ENCODE data around the gene PBX2.
"Not testable (repeated sequence)": the region's sequence is repeated elsewhere in the genome, so short reads cannot be mapped to it uniquely, and the experiment has no call there.

PBX2 gene

DNA sequence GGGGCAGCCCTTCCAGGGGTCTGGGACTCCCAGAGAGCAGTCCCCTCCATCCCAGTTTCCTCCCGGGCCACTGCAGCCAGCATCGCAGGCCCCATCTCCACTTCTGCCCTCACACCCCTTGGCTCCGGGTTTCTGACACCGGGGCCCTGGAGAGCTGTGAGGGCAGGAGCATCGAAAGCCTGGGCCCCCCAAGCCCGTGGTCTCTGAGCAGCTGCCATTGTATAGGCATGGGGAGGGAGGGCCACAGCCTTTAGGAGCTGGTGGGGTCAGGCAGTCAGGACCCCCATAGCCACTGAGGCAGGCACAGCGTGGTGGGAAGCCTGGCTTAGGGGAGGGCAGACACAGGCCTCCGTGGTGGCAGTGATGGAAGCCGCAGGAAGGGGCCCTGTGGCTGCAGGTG is 12.2 kb upstream of the PBX2 start:
- no peak for DNase-seq

DNA sequence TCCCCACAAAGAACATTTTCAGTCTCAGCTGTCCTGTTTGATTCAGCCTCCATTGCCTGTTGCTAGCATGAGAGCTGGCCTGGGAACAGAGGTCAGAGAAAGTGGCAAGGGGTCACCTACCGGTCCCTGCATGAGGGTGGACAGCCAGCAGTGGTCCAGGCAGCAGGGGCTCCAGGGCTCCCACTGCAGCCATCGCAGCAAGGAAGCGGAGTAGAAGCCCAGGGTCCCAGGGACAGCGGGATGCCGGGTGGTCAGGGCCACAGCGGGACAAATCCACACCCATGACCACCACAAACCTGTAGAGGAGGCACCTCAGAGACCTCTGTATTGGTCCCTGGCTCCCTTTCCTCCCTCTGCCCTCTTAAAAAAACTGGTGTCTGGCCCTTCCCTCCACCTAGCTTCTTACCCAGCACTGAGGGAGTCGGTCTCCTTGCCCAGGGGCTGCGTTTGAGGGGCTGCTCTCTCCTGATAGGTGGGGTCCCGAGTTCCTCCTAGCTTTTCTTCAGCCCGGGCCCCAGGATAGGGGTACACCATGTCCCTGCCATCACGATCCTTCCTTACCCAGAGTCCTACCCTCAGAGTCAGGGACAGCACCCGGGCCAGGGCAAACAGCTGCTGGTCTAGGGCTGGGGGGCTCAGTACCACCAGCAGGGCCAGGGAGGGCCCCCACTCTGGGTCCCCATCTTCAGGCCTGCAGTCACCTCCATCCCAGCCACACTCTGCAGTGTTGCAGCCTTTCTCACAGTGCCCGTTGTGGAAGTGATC is 10.9 kb upstream of the PBX2 start:
- DNase-seq: no peak

DNA sequence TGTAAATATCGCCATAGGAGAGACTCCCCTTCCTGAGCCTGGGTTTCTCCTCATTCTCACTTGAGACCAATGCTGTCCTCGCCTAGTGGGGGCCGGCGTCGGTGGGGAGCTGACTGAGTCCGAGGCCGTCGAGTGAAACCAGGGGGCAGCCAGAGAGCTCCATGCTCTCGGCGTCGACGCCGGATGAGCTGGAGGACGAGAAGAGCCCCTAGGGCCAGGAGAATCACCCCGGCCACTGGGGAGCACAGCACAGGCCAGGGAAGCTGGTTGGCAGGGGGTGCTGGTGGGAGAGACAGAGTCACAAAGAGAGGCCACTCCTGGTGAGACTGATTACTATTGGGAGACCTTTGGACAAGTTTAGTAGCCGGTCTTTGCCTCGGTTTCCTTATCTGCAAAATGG is 8.9 kb upstream of the PBX2 start:
- no peak for DNase-seq

DNA sequence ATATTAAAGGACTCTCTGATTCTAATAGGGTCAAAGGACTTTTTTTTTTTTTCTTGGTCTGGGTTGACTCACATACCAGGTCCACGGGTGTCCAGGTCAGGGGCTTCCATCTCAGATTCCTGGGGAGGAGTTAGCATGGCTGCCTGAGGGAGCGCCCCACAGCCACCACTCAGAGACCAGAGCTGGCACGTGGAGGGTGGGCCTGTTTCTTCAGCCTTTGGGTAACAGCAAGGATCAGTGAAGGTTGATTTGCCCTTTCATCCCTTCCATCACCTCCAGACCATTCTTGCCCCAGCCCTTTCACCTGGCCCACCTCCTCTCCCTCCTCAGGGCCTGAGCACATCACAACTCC is 8.3 kb upstream of the PBX2 start:
- DNase-seq: no peak

DNA sequence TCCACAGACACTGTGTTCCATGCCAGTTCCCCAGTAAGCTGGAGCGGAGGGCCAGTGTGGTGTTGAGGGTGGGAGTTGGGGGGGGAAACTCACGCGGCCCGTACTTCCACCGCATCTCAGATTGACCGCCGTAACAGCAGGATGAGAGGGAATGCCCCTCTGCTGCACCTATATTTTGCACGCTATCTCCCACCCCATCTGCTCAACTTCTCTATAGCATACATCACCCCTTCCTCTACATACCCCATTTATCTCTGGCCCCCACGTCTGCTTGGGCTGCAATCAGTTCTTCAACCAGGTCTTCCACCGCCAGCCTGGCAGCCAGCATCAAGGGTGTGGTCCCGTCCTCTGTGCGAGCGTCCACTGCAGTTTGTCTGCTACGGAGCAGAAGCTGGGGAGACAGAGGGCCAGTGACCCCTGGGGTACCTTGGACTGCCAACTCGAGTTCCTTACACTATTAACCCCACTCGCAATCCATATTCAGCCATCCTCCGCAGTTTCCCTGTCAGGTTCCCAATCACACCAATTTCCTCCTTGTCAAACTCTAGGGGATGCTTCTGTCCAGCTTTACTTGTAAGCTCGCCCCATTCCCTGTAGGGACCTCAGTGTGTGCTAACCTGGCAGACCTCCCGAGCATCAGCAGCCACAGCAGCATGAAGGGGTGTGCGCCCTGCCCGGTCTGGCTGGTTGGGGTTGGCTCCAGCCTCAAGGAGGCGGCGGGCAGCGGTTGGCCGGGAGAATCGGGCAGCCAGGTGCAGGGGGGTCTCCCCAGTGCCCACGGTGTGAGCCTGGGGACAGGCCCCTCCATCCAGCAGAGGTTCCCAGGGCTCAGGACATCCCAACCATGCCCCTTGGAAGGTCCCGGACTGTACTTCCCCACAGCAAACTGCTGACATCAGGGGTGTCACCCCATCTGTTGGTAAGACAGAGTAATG is 6.9 kb upstream of the PBX2 start:
- no peak for DNase-seq

DNA sequence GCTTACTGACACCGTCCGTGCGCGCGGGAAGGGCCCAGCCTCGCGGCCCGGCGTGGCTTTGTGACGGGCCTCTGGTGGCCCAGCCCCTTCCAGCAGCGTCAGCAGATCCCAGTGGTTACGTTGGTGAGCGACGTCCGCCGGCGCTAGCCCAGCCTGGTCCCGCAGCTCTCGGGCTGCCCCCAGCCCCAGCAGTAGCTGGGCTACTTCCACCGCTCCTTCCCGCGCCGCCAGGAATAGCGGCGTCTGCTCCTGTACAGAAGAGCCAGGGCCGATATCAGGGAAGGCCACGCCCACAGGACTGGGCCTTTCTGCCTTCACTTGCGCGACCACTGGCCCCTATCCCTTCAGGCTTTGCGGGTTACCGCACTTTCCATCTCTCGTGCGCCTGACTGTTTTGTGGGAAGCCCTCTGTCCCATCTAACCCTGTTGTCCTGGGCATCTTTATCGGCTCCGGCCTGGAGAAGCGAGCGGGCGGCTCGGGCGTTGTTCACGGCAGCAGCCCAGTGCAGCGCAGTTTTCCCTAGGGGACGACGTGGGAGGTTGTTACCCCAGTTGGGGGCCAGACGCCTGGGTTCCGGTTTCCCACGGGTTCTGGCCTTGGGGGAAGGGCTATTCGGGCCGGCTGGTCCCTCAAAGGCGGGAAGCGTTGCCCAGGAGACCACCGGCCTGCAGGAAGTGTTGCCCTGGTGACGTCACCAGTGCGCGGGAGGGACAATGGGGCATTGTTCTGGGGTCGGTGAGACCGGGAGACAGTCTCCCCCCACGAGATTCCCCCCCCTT is 6.1 kb upstream of the PBX2 start:
- DNase-seq: peak; percentile 56 to 57

DNA sequence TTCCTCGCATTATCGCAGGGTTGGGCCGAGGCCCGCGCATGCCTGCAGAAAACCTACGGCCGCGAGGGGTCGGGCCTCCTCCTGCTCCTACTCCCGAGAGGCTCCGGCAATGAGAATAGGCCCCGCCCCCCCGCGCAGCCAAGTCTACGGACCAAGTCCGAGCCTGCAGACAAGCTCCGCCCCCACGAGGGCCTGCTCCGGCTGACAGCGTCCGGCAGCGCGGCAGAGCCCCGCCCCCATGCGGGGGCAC is 5.6 kb upstream of the PBX2 start:
- DNase-seq: peak; percentile 100

DNA sequence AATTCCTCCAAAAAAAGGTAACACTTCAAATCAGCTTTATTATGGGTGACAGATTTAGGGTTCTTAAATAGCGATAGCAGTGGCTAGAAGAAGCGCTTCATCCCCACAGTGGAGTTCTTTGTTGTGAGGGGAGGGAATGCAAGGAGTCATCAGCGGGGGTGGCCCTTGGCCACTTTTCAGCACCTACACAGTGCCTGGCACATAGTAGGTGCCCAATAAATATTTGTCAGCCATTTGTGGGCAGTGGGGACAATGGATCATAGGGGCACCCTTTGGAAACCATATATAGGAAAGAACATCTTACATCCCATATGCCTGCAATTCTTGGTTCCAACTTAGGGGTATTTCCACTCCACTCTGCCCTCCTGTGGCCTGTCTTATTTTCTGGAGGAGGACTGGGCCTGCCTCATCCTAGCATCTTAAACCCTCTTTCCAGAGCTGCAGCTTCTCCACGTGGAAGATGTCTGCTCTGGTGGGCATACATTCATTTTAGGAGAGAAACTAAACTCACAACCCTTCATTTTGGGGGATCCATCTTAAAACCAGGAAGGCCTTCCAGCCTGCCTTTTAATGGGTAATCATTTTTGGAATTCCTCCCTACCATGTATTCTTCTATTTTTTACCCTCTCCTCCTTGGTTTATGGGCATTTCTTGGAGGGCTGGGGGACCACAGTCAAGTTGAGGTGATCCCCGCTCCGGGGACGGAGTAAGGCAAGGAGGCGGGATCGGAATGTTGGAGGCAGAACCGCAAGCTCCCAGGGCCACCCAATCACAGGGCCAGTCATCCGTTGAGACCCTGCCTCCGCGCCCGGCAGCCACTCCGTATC is 5.0 kb upstream of the PBX2 start:
- no peak for DNase-seq

DNA sequence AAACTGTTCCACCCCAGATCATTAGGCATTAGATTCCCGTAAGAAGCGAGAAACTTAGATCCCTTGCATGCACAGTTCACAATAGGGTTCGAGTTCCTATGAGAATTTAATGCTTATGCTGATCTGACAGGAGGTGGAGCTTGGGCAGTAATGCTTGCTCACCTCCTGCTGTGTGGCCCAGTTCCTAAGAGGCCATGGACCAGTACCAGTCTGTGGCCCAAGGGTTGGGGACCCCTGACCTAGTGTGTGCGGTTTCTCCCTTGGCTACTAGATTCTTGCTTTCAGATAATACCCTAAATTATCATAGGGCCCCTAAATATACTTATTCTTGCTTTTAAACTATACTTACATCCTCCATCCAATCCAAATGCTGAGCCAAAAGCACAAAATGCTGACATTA is 4.4 kb upstream of the PBX2 start:
- DNase-seq: no peak

DNA sequence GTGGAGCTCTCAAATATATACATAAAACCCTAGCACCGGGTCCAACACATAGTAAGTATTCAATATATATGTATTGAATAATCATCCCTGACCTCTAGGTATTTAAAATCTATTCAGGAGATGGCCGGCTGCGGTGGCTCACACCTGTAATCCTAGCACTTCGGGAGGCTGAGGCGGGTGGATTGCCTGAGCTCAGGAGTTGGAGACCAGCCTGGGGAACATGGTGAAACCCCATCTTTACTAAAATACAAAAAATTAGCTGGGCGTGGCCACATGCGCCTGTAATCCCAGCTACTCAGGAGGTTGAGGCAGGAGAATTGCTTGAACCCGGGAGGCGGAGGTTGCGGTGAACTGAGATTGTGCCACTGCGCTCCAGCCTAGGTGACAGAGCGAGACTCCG is 3.1 kb upstream of the PBX2 start:
- DNase-seq: not testable (repeated sequence)

DNA sequence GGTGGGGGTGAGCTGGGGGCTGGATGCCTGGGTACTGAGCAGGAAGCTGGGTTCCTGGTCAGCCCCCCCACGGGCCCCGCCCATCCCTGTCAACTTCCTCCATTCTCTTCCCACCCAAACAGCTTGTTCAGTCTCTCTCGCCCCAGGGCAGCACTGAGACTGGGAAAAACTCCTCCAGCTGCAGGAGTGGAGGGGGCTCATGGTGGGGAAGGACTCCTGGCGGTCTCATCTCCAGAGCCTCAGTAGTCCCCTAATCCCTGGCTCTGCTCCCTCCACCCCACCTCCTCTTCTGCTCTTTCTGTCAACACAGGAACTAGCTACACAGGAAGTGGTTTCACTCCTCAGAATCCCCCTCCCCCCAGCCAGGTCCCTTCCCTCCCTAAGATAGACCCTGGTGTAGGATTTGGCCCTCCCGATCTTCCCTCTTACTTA is 2.6 kb upstream of the PBX2 start, which contains the start of gene GPSM3:
Gene GPSM3 (minus strand): TSS at position 36 of the 432 bp plus-strand sequence. CDS start 130 bp downstream, outside the sequence.
- no peak for DNase-seq

DNA sequence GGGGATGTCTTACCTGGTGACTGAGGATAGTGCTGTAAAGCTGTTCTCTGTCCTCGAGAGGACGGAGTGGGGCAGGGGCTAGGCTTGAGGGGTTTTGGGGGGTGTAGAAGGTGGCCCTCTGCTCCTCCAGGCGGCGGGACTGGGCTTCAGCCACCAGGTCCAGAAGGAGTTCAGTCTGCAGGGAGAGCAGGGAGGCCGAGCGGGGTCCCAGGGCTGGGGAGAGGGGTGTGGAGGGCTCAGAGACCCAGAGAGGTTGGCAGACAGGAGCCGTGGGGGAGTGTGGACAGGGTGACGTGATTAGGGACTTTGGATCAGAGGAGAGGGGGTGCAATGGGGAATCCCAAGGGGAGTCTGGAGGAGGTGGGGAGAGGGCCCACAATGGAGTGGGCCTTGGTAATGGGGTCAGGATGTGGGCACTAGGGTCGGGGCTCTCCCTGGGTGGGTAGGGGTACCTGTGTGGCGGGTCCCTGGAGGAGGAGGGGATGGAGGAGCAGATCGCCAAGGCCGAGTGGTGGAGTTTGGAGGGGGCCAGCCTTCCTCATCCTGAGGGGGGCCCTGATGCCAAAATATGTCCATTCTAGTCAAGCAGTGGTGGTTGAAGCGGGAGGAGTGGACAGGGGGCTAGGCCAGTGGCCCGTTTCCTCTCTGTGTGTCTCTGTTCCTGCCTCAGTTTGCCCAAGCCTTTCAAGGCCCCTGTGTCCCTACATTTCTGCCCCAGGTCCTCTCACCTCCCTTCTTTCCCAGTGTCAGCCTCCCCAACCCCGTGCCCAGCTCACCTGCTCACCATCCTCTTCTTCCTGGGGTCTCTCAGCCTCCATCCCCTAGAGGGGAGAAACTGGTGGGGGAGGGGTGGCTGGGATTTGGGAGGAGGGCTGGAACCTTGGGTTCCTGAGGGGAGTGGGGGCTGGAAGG is 1.9 kb upstream of the PBX2 start:
- DNase-seq: no peak

DNA sequence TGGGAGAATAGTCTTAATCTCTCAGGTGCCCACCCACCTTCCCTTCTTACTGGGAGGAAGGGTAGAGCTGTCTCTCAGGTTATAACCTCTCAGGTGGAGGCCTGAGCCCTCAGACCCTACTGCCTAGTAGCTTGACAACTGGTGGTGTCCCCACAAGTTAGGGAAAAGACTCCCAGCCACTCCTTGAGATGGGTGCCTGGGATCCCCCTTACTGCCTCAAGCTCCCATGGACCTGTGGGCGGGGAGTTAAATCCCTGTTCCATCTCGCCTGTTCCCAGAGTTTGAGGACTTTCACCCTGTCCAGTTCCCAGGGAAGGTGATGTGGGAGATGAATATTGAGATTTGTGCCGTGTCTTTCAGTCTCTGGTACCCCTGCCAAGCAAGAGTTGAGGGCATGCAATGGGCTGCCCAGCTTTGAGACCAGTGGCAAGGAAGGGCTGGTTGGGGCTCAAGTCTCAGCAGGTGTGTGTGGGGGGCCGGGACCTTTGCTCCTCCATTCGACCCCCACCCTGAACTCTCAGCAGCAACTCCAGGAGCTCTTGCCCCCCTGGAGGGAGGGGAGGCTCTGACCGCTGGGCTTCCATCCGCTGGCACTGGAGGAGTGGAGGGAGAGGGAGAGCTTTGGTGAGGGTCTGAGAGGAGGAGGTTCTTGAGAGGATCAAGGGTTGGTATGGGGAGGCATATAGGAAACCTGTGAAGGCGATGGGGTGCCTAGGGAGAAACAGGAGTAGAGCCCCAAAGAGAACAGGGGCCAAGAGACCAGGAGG is 1.1 kb upstream of the PBX2 start:
- no peak for DNase-seq

DNA sequence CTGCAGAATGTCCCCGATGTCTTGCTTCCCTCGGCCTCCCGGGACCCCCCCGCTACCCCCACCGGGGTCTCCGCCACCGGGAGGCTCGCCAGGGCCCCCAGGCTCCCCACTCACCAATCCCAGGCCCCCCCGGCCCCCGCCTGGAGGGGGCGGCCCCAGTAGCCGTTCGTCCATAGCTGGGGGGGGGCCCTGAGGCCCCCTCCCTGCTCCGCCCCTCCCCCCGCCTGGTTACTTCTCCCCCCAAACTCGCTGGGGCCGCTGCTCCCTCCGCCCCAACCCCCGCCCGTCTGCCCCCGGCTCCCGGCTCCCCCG is 304 bp downstream of the PBX2 start:
- no peak for DNase-seq

DNA sequence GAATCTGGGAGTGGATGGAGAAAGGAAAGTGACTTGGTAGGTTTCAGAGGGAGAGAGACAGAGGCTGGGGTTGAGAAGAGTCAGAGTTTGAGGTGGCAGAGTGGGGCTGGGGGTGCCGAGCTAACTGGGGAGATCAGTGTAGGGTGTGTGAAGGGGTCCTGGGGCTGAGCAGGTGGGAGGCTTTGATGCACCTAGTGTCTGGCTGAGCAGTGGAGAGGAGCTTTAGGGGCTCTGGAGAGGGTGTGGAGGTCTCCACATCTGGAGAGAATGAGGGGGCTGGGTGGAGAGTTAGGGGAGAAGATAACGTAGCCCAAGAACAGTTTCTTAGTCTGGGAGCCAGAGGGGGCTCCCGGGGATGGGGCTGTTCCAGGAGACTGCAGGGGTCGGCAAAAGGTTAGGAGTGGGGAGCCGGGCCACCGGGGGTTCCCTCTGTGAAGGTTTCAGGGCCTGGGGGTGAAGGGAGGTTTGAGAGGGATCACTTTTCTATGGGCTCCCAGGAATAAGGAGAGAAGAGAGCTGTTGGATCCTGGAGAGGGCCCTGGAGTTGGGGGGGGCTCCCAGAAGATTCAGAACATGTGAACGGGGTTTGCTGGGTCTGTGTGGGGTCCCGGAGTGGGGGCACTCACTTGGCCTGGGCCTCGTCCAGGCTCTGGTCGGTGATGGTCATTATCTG is 797 bp downstream of the PBX2 start:
- DNase-seq: no peak

DNA sequence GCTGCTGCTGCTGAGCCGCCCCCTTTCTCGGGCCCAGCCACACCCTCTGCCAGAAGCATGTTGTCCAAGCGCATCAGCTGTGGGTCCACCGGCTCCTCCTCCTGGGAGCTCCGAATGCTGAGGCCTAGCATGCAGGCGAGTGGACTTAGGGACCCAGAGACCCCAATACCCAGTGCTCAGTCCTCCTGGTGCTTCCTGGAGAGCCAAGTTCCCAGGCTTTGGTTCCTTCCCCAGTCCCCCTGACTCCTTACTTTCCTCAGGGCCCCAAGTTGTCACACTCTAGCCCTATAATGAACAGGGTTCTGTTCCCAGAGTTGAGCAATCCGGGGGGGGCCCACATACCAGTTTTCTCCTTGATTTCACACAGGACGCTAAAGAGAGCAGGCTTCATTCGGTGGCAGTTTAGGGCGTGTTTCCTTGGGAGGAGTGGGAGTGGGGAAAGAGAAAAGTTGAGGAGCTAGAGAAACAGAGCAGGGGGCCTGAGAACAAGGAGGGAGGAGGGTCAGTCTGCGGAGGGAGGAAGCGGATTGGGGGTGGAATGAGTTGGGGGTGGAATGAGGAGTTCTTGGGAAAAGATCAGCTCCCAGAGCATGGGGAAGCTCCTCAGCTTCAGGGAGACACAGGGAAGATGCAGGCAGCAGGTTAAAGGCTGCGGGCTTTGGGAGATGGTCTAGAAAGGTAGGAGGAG is 1.5 kb downstream of the PBX2 start:
- no peak for DNase-seq

DNA sequence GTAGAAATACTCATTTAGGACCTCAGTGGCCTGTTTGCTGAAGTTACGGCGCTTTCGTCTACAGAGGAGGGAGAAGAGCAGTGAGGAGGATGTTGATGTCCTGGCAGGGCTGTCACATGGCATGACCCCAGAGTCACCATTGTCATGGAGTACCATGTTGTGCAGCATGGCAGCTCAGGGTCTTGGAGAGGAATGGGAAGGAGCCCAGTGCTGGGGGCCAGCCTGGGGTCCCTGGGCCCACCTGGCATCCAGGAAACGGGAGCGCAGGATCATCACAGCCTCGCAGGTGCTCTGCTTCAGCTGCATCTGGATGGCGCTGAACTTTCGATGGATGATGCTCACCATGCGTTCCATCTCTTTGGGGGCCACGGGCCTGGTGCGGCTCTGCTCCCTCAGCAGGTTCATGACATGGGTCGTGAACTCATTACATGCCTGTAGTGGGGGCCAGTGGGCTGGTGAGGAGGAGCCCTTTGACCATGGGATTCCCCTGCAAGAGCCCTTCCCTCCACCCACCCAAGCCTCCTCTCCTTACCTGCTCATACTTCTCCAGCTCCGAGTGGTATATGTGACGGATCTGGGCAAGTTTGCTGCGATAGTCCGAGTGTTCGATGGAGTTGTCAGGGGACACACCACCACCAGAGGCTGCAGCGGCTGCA is 2.1 kb downstream of the PBX2 start:
- DNase-seq: not testable (repeated sequence)

DNA sequence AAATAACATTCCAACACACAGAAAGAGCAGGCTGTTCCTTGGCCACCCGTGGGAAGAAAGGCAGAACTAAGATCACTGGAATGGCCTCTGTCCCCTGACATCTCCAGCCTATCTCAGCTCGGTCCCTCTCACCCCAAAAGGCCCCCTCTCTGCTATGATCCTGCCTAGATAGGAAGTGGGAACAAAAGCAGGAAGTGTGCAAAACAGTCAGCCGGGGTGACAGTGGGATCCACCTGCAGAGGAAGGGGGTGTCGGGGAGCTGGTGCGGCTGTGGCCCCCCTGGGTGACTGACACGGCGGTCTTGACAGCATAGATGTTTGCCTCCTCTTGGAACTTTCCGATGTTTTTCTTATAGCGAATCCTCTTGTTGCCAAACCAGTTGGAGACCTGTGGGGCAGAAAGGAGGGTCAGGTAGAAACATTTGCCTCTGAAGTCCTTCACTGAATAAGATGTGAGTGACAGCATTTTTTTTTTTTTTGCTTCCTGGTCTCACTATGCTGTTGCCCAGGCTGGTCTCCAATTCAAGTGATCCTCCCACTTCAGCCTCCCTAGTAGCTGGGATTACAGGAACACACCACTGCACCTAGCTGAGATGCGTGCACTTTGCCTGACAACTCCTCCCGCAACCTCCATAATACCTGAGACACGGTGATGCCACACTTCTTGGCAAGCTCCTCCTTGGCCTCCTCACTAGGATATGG is 2.8 kb downstream of the PBX2 start:
- no peak for DNase-seq
